B cell (primary cell): Measurements from ENCODE around the gene KLHDC7A. TPM values are rescaled to one million over a fixed set of nuclear protein-coding genes. Genes with fewer than 3 reads are reported as not detected.

ENCODE experiments used
- ATAC-seq: fragments of 200-7000 bp; cut with Tn5 transposase; one replicate; pipeline ENCODE4 v1.10.0; 2021; ENCODE audit warnings: low read depth, mild to moderate bottlenecking, moderate number of reproducible peaks, moderate library complexity
- CTCF ChIA-PET: fragments of 350-600 bp; sonication (Branson Sonifier 250); formaldehyde crosslinking; loops from one replicate; lab custom pipeline; 2021; ENCODE audit warnings: antibody characterized with exemption, inconsistent platforms; lab: Charles Lee
- POLR2A ChIA-PET: fragments of 350-600 bp; sonication (Branson Sonifier 250); formaldehyde crosslinking; loops from one replicate; lab custom pipeline; 2021; ENCODE audit warnings: antibody characterized with exemption; lab: Charles Lee
- DNase-seq: peaks from one replicate; pipeline ENCODE4 v3.0.0; 2013
- H2AFZ ChIP-seq: 2 replicates; pipeline ENCODE4 v1.6.1; 2012; ENCODE audit warnings: mild to moderate bottlenecking, low read depth, low read length; ENCODE audit not compliant: insufficient read depth, poor library complexity, severe bottlenecking
- H3K27ac ChIP-seq, 2 donors: 1 replicate in 1 of 2; 2 replicates in 1 of 2; pipeline ENCODE4 v1.5.1; 2012 to 2013; ENCODE audit warnings: low read length in 2 of 2, mild to moderate bottlenecking in 2 of 2, moderate library complexity in 1 of 2
- H3K27me3 ChIP-seq, 4 experiments: fragments of 200-600 bp in 1 of 4; sonication (generic) in 1 of 4; replicated peaks in 1 of 4; 1 replicate in 2 of 4; 2 replicates in 2 of 4; pipeline versions ENCODE4 v1.6.1 to v1.7.0; 2013 to 2016; ENCODE audit warnings: low read length in 3 of 4, mild to moderate bottlenecking in 2 of 4, mixed read lengths in 1 of 4, moderate library complexity in 1 of 4; ENCODE audit not compliant: insufficient read depth in 4 of 4, control insufficient read depth in 3 of 4; ENCODE audit errors: control extremely low read depth in 1 of 4
- H3K36me3 ChIP-seq, 2 experiments: replicated peaks in 1 of 2; 1 replicate in 1 of 2; 2 replicates in 1 of 2; pipeline versions ENCODE4 v1.6.1 to v1.7.1; 2013; ENCODE audit warnings: low read length in 1 of 2; ENCODE audit not compliant: insufficient read depth in 2 of 2, control insufficient read depth in 1 of 2; ENCODE audit errors: control extremely low read depth in 1 of 2, extremely low read depth in 1 of 2
- H3K4me1 ChIP-seq, 2 donors: fragments of 200-600 bp in 1 of 2; sonication (generic) in 1 of 2; 1 replicate in 1 of 2; 2 replicates in 1 of 2; pipeline versions ENCODE4 v1.5.1 to v1.6.1; 2013 to 2017; ENCODE audit warnings: low read length in 2 of 2; ENCODE audit not compliant: control insufficient read depth in 2 of 2, insufficient read depth in 2 of 2
- H3K4me2 ChIP-seq: replicated peaks from 2 replicates; pipeline ENCODE3; 2012; ENCODE audit warnings: mild to moderate bottlenecking, low read depth, low read length; ENCODE audit not compliant: poor library complexity, severe bottlenecking
- H3K4me3 ChIP-seq, 5 experiments: fragments of 200-600 bp in 1 of 5; sonication (generic) in 1 of 5; 1 replicate in 3 of 5; 2 replicates in 2 of 5; pipeline versions ENCODE4 v1.5.1 to v1.7.0; 2011 to 2016; ENCODE audit warnings: low read length in 4 of 5, mild to moderate bottlenecking in 4 of 5, low read depth in 2 of 5, control low read depth in 1 of 5, moderate library complexity in 1 of 5; ENCODE audit not compliant: insufficient read depth in 1 of 5; ENCODE audit errors: control extremely low read depth in 1 of 5, extremely low read depth in 1 of 5
- H3K79me2 ChIP-seq: fragments of 200-600 bp; sonication (generic); one replicate; pipeline ENCODE4 v1.6.0; 2016; ENCODE audit warnings: low read length; ENCODE audit not compliant: control insufficient read depth, insufficient read depth
- H3K9ac ChIP-seq: fragments of 200-600 bp; sonication (generic); 2 replicates; pipeline ENCODE4 v1.6.1; 2017; ENCODE audit warnings: mild to moderate bottlenecking, low read length, moderate library complexity
- H3K9me3 ChIP-seq, 3 donors: one replicate each; pipeline versions ENCODE4 v1.6.1 to v1.7.1; 2013; ENCODE audit warnings: low read length in 2 of 3; ENCODE audit not compliant: control insufficient read depth in 2 of 3, insufficient read depth in 1 of 3; ENCODE audit errors: control extremely low read depth in 1 of 3
- H4K20me1 ChIP-seq: 2 replicates; pipeline ENCODE4 v1.6.0; 2012; ENCODE audit warnings: mild to moderate bottlenecking, low read length; ENCODE audit not compliant: insufficient read depth, control insufficient read depth, poor library complexity, severe bottlenecking
- H3K27ac Mint-ChIP-seq: one replicate; pipeline ENCODE4 v1.8.0; 2021; ENCODE audit warnings: mixed read lengths
- H3K27me3 Mint-ChIP-seq: one replicate; pipeline ENCODE4 v1.8.0; 2021; ENCODE audit warnings: mixed read lengths
- H3K4me1 Mint-ChIP-seq: one replicate; pipeline ENCODE4 v1.8.0; 2021; ENCODE audit warnings: mixed read lengths
- H3K4me3 Mint-ChIP-seq: one replicate; pipeline ENCODE4 v1.8.0; 2021; ENCODE audit warnings: mixed read lengths
- H3K9me3 Mint-ChIP-seq: one replicate; pipeline ENCODE4 v1.8.0; 2022; ENCODE audit warnings: mixed read lengths; ENCODE audit not compliant: insufficient read depth
- CTCF ChIP-seq: fragments of 200-600 bp; IDR thresholded peaks from one replicate; pipeline ENCODE4 v1.8.0; 2022; ENCODE audit warnings: antibody characterized with exemption, mild to moderate bottlenecking
- EZH2 ChIP-seq: IDR thresholded peaks from 2 replicates; pipeline ENCODE4 v1.6.1; 2012; ENCODE audit warnings: borderline replicate concordance, low read depth, mild to moderate bottlenecking, moderate library complexity, low read length; ENCODE audit not compliant: insufficient read depth, poor library complexity, severe bottlenecking
- WGBS: methylation state at CpG from one replicate; pipeline ENCODE4 v1.1.5; 2013; ENCODE audit warnings: missing lambda C conversion rate; ENCODE audit not compliant: insufficient coverage; 5-methylcytosine and 5-hydroxymethylcytosine counted together
- intact Hi-C: fragments of 100-400 bp; cut with micrococcal nuclease; formaldehyde crosslinking; loops from one replicate; pipeline ENCODE4 v1.10.0; 2022
- polyA plus RNA-seq: library from polyadenylated mRNA; depleted of rRNA; stranded (reverse); fragments of >200 nt; gene quantifications from 2 replicates; pipeline ENCODE4 v1.2.3, GENCODE V29; 2012
- total RNA-seq, 2 donors: library from RNA; stranded (reverse); fragments of 120-200 nt in 1 of 2; gene quantifications; 1 replicate in 1 of 2; 2 replicates in 1 of 2; pipeline versions ENCODE4 v1.2.3 to v1.2.4, GENCODE V29; 2013 to 2022

KLHDC7A gene
- total and polyA plus RNA-seq, 2 donors (not counting 1 experiment from before 2014, with no cell fraction given): not detected

- peaks cover 19% of the 10 kb centered on the region for H3K27me3 Mint-ChIP-seq
- no peak overlapping the region for H3K9ac ChIP-seq
- no peaks in the 10 kb centered on the region for H3K4me1 Mint-ChIP-seq
- H2AFZ ChIP-seq: no peak overlapping the region
- no peak overlapping the region for H3K27ac Mint-ChIP-seq
- H3K9me3 Mint-ChIP-seq: no peaks in the 10 kb centered on the region
- DNase-seq (no peak), ATAC-seq (no peak)
- H3K79me2 ChIP-seq: no peaks in the 10 kb centered on the region
- no peaks in the 10 kb centered on the region for H3K36me3 ChIP-seq
- ChIA-PET CTCF (no interaction called here), POLR2A (no interaction called here)
- H4K20me1 ChIP-seq: no peaks in the 10 kb centered on the region
- H3K27me3 ChIP-seq: peaks cover 0 to 4% (median 0%) of the 10 kb centered on the region in 4 experiments
- TF ChIP-seq CTCF (no peak), EZH2 (no peak)
- no peak overlapping the region for H3K4me3 Mint-ChIP-seq
- H3K4me2 ChIP-seq: no peak overlapping the region
- no peak overlapping the region for H3K4me3 ChIP-seq
- no peak overlapping the region for H3K27ac ChIP-seq
- H3K4me1 ChIP-seq: peaks cover 0 to 6% of the 10 kb centered on the region in 2 donors
- no peaks in the 10 kb centered on the region for H3K9me3 ChIP-seq
- 96% methylated on average over 8 of the region's 10 CpGs for WGBS
- intact Hi-C loops: no loop called here
These were observed 6.1 kb upstream of the KLHDC7A start for GRCh38 chr1:18474559-18475175.

GRCh38 chr1:18475234-18475905, 5.4 kb upstream of the KLHDC7A start:
- Histone ChIP-seq H3K27me3 (peaks cover 0 to 4% (median 0%) of the 10 kb centered on the region in 4 experiments), H3K4me1 (peaks cover 0 to 6% of the 10 kb centered on the region in 2 donors), H3K9me3 (no peaks in the 10 kb centered on the region), H3K27ac (no peak overlapping the region), H3K36me3 (no peaks in the 10 kb centered on the region), H3K4me3 (no peak overlapping the region), H3K79me2 (no peaks in the 10 kb centered on the region), H2AFZ (no peak overlapping the region), H4K20me1 (no peaks in the 10 kb centered on the region), H3K9ac (no peak overlapping the region), H3K4me2 (no peak overlapping the region)
- Mint-ChIP-seq H3K9me3 (no peaks in the 10 kb centered on the region), H3K4me1 (no peaks in the 10 kb centered on the region), H3K27me3 (peaks cover 22% of the 10 kb centered on the region), H3K27ac (no peak overlapping the region), H3K4me3 (no peak overlapping the region)
- POLR2A ChIA-PET: no interaction called here
- CTCF ChIA-PET: no interaction called here
- ATAC-seq (no peak), DNase-seq (no peak)
- intact Hi-C loops: no loop called here
- no peak for TF ChIP-seq CTCF
- TF ChIP-seq EZH2: no peak
- 76% methylated on average over 7 of the region's 10 CpGs for WGBS
